GM19239 (cell line): ENCODE measurements around the gene CNIH3.

Experiments
- DNase-seq: peaks from one replicate; pipeline ENCODE4 v3.0.0; 2011; ENCODE audit warnings: low spot score; ENCODE audit not compliant: insufficient read length
- FAIRE-seq: peaks from 2 replicates; lab custom pipeline; 2011; peaks lifted over from hg19 to GRCh38; lab: Jason Lieb, UNC

Gene CNIH3

DNA sequence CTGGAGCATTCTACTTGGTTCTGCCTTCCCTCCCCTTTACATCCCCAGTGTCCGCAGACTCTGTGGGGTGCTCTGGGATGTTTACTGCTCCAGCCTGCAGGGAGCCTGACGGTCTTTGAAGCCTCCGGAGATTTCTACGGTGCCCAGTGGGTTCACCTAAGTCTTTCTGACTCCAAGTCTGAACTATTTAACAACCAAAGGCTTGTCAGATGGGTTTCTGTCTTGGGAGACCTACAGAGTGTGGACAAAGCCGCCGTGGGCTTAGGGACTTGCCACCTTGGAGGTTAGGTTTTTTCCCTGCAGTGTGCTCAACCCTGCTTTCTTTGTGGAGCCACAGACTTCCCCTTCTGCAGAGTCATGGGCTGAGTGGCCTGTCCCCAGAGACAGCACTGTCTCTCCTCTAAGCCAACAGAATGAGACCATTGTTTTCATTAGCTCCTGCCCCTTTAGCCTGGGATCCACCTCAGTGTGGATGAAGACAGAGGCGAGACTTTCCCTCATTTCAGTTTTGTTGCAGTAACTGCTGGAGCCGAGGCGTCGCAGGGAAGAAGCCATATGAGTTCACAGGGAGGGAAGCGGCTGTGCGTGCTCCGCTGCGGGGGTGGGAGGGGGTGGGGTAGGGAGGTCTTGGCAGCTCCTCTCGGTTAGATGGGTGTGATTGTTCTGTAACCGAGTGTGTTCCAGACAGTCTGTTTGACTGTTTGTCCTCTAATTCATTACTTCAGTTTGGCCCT is 120.7 kb downstream of the CNIH3 start:
- no peak for DNase-seq
- peak; percentile 57 for FAIRE-seq

DNA sequence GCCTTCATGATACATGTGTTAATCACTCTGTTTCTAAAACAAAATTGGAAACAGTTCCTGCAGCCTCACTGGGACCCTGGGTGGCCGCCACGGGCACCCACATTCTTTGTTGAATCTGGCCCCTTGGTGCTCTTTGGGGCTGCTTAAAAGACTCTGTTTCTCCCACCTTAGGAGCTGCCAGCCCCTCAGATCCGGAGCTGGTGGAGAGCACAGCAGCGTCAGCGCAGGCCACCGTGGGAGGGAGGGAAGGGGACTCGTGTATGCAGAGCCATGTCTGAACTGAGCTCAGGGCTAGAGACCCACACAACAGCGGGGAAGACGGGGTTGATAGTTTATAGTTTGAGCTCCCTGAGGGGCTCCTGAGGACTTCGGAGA is 121.2 kb downstream of the CNIH3 start:
- FAIRE-seq, result no peak
- no peak for DNase-seq

DNA sequence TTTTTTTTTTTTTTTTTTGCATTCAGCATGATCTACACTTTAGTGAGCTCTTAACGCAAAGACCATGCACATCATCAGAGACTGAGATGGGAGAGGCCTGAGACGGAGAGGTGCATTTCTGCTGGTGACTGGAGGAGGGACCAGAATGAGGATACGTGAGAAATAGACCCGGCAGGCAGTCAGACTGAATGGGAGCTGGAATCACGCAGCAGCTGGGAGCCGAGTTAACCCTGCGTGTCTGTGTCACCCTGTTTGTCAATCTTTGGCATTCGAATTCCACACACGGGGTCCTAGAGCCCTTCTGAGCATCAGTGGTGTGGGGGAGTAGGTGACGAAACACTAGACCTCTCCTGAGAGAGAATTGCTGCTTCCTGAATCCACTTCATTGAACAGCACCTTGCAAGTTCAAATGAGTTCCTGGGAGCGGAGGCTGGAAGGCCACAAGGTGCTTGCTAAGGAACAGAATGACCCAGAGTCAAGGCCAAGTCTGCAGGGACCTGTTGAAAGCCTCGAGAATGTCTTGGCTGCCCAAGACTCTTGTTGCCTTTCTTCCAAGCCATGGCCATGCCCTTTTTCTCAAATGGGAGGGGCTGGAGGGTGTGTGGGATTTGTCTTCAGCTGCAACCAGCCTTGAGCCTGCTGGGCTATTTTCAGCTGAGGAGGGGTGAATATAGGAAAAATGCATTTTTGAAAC is 123.3 kb downstream of the CNIH3 start:
- DNase-seq (no peak), FAIRE-seq (peak; percentile 47)

DNA sequence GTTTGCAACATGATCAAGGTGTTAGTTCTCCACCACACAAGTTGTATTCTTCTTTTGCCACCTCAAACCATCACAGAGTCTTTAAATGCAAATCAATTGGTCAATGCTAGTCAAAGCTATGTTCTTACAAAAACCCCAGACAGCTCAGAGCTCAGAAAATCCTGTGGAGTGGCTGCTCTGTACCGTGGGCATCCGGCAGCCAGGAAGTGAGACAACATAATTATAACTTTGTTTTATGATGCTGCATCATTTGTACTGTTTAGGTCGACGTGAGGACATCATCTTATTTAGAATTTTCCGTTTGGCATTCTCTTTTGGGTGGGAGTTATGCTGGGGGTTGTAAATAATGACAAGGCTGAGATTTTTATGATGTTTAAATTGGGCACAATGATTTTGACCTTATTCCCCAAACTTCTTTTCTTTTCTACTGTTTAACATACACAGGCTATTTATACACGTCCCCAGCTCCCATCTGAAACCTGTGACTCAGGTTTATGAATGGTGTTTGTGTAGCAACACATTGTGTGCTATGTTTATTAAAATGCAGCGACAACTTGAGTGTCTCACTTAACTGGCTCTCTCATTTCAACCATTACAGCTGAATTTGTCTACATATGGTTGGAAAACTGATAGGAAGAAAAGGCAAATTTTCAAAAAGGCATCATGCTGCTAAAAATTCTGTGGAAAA is 124.0 kb downstream of the CNIH3 start:
- FAIRE-seq (peak; percentile 81), DNase-seq (no peak)

DNA sequence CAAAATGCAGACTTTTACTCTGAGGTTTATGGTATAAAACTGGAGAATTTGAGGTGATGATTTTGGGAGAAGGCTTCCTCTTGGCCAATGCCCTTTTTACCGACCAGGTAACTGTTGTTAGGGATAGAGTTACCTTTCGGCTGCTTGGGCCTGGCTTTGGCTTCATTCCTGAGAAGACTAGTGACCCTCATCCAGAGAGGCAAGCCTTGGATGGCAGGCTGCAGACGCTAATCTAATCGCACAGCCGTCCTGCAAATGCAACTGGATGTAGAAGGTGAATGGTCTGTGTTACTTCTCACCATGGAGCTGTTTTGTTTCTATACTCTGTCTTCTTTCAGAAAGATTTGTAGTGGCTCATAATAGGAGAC is 124.6 kb downstream of the CNIH3 start:
- no peak for DNase-seq
- FAIRE-seq, result no peak

DNA sequence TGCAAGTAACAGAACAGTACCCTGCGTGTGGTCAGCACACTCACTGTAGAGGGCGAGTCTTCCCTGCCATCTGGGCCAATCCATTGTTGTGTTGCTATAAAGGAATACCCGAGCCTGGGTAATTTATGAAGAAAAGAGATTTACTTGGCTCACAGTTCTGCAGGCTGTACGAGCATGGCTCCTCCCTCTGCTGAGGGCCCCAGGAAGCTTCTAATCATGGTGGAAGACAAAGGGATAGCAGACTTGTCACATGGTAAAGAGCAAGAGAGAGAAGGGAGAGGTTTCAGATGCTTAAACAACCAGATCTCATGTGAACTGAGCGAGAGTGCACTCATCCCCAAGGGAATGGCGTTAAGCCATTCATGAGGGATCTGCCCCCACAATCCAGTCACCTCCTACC is 126.2 kb downstream of the CNIH3 start:
- FAIRE-seq, result no peak
- DNase-seq, result no peak

DNA sequence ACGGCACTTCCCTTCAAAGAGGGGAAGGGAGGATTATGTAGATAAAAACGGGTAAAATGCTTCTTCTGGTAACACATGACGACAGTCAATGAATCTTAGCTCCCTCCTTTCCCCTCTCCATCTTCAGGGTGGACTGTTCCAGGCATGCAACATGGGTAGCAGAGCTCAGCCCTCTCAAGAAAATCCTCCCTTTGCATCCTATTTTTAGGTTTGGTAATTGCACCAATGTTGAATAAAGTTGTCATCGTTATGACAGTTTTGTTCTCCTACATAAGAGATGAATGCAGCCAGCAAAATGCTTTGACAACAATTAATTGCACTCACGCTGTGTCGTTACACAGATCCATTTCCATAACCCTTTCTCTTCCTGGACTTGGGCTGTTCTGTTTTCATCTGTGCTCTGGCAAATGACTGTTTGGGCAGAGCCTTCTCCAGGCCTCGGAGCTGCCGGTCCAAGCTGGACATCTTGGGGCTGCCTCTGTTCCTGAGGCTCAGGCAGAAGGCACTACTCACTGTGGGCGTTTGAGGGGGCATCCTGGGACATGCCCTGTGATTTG is 127.6 kb downstream of the CNIH3 start:
- DNase-seq (no peak), FAIRE-seq (no peak)

DNA sequence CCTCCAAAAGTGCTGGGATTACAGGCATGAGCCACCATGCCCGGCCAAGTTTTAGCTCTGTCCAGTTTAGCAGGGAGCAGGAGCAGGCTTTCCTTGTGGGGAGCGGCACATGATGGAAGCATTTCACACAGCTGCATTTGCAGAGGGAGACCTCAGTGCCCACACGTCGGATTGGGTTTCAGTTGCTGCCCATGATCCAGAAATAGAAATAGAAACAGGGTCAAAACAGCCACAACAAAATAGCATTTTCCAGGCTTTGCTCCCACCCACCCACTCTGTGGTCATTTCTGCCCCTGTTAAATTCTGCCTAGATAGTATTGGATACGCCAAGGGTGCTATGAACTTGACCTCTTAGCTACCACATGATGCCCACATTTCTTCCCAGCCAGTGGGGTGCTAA is 128.4 kb downstream of the CNIH3 start:
- no peak for DNase-seq

DNA sequence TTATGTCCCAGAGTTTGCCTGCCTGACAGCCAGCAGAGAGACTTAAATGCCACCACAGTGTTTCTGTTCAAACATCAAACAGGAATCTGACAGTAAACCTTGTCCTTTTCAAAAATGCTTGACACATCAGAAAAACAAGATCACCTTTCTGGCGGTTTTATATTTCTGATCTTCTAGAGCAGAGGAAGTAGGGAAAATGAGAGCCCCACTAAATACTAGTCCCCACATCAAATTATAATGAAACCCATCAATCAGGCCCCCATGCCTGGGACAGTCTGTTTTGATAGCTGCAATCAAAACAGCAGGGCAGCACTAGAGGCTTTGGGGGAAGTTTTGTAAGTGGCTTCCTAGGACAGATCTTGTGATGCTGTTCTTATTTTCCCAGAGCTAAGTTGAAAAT is 129.3 kb downstream of the CNIH3 start:
- no peak for FAIRE-seq
- DNase-seq, result no peak

More for the DNA sequence above, 128.4 kb downstream of the CNIH3 start:
- no peak for FAIRE-seq

DNA sequence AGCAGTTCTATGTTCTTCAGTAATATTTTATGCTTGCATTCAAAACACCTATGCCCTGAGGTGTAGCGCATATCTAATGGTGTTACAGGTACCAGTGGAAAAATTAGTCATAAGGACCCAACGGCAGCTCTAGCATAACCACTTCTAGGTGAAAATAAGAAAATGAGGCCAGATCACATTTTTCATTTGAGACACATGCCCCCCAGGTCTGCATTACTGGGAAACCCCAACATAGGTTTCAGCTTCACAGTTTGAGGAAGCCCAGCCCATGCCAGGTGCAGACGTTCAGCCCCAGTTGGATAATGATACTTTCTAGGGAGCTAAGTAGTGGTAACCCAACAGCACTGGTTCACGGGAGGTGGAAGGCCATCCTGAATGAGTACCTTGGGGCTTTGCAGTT is 129.8 kb downstream of the CNIH3 start:
- DNase-seq (no peak), FAIRE-seq (peak; percentile 45)

DNA sequence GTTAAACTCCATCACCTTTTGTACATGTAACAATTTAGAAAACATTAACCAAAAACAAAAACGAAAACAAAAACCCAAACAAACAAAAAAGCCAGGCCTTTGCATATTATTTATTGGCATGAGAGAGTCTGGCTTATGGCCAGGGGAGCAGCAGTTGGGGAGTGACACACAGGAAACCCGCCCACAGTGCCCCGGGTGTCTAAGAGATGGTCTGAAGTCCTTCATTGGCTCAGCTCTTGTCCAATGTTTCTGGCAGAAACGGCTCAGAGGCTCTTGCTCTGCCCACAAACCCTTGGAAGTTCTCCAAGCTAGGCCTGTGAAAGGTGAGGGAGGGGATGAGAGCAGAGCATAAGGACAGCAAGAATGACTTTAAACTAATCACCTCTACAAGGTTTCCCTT is 131.5 kb downstream of the CNIH3 start:
- FAIRE-seq (no peak), DNase-seq (no peak)

DNA sequence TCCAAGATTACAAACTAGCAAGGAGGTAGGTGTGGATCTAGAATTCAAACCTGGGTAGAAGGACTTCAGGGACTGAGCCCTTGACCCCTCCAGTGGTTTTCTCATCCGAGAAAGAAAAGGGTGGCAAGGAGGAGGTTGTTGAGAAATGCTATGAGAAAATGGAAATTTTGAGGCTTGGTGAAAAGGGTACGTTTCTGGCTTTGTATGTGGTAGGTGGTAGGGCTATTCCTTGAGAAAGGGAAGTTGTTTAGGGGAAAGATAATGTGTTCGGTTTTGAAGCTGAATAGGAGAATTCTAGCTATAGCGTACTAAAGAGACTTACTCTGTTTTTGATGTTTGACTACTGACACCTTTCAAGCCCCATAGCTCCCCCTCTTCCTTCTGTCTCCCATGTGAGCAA is 133.8 kb downstream of the CNIH3 start:
- no peak for DNase-seq
- FAIRE-seq, result no peak

DNA sequence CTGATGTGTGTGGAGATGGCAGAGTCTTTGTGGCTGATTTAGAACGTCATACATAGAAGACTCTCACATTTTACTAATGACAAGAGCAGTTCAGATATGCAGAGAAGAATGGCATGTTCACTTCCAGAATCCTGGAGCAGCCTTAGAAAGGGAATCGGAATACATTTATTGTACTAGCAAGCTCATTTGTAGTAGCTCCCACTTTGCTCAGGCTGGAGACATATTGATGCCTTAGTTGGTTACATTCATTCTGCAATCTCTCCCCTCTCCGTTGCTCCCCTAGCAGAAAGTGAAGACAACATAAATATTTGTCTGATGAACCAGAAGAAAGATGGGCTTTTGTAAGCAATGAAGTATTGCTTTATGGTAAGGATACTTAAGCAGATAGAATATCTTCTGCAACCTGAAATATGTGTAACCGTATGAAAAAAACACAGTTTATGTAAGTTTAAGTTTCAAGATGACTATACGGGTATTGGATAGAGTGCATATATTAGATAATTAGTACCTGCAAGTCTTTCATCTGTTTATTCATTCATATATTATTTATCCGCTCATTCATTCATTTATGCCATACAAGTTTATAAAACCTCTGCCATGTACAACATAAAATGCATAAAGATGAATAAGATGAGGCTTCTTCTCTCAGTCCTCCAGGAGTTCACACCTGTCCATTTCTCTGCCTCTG is 135.7 kb downstream of the CNIH3 start:
- DNase-seq (no peak), FAIRE-seq (peak; percentile 77)

DNA sequence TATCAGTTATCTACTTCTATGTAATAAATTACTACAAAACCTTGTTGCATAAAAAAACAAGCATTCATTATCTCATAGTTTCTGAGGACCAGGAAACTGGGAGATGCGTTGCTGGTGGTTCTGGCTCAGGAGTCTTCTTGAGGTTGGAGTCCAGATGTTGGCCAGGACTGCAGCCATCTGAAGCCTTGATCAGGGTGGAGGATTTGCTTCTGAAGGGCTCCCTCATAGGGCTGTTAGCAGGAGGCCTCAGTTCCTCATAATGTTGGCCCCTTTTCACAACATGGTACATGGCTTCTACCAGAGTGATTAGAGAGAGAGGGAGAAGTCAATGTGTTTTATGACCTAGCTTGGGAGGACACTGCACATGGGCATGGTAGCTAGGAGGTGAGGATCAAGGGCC is 137.4 kb downstream of the CNIH3 start:
- FAIRE-seq (no peak), DNase-seq (no peak)

DNA sequence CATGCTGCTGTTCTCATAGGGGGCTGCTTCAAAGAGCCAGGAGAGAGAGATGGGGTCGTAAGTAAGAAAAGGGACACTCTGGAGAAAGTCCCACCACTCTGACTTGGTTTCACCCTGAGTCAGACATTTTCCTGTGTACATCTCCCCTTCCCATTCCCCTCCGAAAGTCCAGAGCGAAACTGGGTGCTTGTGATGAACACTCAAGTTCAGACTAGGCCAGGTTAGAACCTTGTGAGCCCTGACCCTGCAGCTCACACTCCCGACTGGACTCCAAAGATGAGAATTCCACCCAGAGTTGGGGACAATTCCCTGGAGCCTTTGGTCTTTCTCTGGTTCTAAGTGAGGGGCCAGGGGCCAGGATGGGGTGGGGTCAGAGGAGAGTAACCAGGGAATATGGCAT is 139.5 kb downstream of the CNIH3 start:
- FAIRE-seq, result no peak
- no peak for DNase-seq

DNA sequence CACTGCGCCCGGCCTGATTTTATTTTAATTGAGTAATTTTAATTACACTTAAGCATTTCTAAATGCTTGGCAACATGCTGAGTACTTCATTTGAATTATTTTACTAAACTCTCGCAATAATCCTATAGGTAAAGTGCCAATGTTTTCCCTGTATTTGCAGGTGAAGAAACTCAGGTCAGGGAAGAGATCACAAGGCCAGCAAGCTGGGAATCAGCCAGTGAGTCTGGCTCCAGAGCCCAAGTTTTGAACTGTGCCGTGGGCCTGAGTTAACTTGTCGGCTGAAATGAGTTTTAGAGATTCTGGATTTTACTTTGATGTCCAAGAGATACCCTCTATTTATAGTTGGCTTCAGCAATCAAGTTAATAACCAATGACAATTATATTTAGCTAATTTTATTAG is 141.4 kb downstream of the CNIH3 start:
- FAIRE-seq, result no peak
- no peak for DNase-seq

DNA sequence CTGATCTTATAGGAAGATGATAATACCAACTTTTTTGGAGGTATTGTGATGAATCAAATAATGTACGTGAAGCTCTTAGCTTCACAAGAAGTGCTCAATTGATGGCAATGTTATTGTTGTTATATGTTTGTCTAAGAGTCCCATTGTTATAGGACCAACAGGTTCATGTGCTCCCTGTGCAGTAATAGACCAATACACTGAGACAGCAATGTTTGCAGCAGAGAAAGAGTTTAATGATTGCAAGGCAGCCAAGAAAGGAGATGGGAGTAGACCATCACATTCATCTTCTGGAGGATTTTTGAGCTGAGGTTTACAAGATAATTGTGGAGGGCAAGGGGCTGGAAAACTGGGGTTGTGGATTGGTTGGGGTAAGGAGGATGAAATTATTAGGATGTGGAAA is 143.0 kb downstream of the CNIH3 start:
- FAIRE-seq, result no peak

DNA sequence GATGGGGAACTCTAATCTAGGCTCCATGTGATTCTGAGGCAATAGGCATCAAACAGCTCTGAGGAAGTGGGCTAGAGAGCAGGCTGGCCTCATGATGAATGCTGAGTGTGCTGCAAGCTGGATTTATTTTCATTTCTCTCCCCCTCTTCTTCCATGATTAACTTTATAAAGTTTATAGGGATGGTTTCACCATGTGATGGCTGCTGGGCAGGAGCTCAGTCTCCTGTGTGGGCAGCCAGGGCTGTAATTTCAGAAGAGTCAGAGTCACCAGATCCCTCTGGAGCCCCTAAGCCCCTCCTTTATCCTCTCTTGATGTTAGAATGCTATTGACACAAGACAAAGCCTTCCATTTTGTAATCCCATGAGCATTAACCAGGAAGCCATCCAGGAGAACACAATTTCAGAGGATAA is 143.6 kb downstream of the CNIH3 start:
- no peak for DNase-seq
- FAIRE-seq, result no peak

More for the DNA sequence above, 143.0 kb downstream of the CNIH3 start:
- DNase-seq, result no peak

DNA sequence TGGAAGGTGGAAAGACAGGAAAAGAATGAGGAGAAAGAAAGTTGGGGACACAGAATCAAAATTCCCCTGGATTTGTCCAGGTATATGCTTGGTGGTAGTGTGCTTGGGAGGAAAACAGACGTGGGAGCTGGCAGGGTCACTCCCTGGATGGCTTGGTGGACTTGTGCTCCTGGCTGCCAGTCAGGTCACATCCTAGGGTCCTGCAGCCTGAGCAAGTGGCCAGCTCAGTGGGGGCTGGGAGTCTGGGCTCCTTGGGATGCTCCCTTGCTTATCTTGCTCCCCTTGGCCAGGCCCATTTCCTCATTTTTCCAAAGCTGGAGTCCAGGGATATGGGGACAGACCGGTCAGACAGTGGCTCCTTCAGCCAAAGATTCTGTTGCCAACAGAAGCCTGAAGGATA is 144.0 kb downstream of the CNIH3 start:
- no peak for FAIRE-seq

DNA sequence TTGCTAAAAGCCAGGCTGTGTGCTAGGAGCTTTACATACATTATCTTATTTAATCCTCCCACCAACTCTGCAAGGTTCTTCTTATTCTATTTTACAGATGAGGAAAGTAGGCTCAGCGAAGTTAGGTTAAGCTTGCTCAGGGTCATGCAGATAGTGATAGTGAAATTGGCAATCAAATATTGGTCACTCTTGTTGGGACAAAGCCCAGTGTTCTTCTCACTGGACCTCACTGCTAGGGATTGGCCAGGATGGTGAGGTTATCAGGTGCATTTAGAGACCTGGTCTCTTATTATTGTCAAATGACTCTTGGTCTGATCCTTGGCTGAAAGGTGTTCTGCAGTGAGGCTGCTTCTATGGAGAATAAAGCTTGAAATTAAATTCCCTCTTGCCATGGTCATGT is 145.1 kb downstream of the CNIH3 start:
- FAIRE-seq, result no peak
- no peak for DNase-seq

More for the DNA sequence above, 144.0 kb downstream of the CNIH3 start:
- DNase-seq, result no peak

DNA sequence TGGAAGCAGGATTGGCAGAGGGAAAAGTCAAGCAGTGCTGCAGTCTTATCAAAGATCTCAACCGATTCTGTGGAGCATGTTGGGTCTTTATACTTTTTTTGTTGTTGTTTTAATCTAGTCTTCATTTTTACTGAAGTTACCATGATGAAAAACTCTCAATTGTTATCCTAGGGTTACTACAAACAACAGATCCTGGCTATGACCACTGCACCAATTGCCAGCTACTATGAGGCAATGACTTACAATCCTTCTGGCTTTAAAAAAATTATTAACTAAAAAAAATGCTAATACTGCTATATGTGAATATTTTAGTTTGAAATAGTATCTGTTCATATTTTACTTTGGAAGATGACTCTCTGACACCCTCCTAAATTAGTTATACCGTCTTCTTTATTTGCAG is 145.9 kb downstream of the CNIH3 start:
- FAIRE-seq, result no peak
- no peak for DNase-seq
